Dendritic cell treated with granulocyte-macrophage colony-stimulating factor and Interleukin-4, amounts not matched to agents 40 ng/mL and 50 ng/mL, for 4 days (primary cell): ENCODE data around the gene CLMN.

Experiments
- H3K27ac Mint-ChIP-seq: one replicate; pipeline ENCODE4 v1.8.0; 2022; ENCODE audit warnings: mild to moderate bottlenecking, mixed read lengths
- H3K27me3 Mint-ChIP-seq: one replicate; pipeline ENCODE4 v1.8.0; 2022; ENCODE audit warnings: mild to moderate bottlenecking, mixed read lengths
- H3K36me3 Mint-ChIP-seq: one replicate; pipeline ENCODE4 v1.8.0; 2022; ENCODE audit warnings: low read depth, mixed read lengths
- H3K4me1 Mint-ChIP-seq: one replicate; pipeline ENCODE4 v1.8.0; 2022; ENCODE audit warnings: low read depth, mixed read lengths
- H3K4me3 Mint-ChIP-seq: one replicate; pipeline ENCODE4 v1.8.0; 2022; ENCODE audit warnings: mild to moderate bottlenecking, moderate library complexity, mixed read lengths
- H3K9me3 Mint-ChIP-seq: one replicate; pipeline ENCODE4 v1.8.0; 2022; ENCODE audit warnings: mixed read lengths
- intact Hi-C: fragments of 100-400 bp; cut with micrococcal nuclease; formaldehyde crosslinking; loops from one replicate; pipeline ENCODE4 v1.15.0; 2022

Gene CLMN

GRCh38 chr14:95311752-95312151 lies 8.0 kb downstream of the CLMN start:
- H3K4me3 Mint-ChIP-seq, result peak overlapping the region; percentile 41
- H3K4me1 Mint-ChIP-seq, result peaks cover 90% of the 10 kb centered on the region
- no peaks in the 10 kb centered on the region for H3K36me3 Mint-ChIP-seq
- H3K27ac Mint-ChIP-seq, result peak overlapping the region; percentile 87
- intact Hi-C loops, result loop anchor here (10.0 kb wide), 2 partner anchors 157 to 213 kb away; partner anchors contain the start of gene DICER1
- H3K9me3 Mint-ChIP-seq, result no peaks in the 10 kb centered on the region
- H3K27me3 Mint-ChIP-seq, result no peaks in the 10 kb centered on the region

DNA sequence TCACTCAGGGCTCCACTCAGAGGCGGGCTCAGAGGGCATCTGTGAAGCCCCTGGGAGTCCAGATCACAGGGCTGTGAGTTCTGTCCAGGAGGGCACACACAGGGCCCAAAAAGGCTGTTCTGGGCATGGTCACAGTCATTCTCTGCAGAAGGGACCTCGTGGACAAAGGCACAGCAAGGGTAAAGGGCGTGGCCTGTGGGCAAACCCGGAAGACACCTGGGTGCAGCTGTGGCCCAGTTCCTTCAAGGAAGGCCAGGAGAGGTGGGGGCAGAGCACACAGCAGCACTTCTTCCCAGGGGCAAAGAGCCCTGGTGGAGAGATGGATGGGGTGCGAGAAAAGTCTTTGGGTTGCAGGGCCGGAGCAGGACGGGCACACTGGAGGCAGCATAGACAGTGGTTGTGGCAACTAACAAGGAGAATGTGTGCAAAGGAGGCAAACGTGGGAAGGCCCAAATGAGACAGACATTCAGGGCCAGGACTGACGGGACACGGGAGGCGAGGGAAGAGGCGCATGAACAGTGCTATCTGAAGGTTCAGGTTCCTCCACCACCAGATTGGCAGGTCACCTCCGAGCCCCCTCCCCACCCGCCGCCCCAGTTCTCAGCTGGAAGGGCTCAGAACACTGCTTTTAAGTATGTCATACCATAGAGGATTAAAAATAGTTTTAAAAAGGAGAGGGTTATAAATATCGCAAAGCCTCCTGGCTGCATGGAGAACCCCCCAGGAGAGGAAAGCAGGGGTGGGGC lies 8.9 kb downstream of the CLMN start:
- intact Hi-C loops, result loop anchor here (10.0 kb wide), 2 partner anchors 156 to 214 kb away; partner anchors contain the start of gene DICER1
- H3K4me1 Mint-ChIP-seq, result peaks cover 81% of the 10 kb centered on the region
- H3K9me3 Mint-ChIP-seq, result no peaks in the 10 kb centered on the region
- no peaks in the 10 kb centered on the region for H3K36me3 Mint-ChIP-seq
- peak overlapping the region; percentile 18 for H3K27ac Mint-ChIP-seq
- H3K4me3 Mint-ChIP-seq, result no peak overlapping the region
- H3K27me3 Mint-ChIP-seq, result no peaks in the 10 kb centered on the region

DNA sequence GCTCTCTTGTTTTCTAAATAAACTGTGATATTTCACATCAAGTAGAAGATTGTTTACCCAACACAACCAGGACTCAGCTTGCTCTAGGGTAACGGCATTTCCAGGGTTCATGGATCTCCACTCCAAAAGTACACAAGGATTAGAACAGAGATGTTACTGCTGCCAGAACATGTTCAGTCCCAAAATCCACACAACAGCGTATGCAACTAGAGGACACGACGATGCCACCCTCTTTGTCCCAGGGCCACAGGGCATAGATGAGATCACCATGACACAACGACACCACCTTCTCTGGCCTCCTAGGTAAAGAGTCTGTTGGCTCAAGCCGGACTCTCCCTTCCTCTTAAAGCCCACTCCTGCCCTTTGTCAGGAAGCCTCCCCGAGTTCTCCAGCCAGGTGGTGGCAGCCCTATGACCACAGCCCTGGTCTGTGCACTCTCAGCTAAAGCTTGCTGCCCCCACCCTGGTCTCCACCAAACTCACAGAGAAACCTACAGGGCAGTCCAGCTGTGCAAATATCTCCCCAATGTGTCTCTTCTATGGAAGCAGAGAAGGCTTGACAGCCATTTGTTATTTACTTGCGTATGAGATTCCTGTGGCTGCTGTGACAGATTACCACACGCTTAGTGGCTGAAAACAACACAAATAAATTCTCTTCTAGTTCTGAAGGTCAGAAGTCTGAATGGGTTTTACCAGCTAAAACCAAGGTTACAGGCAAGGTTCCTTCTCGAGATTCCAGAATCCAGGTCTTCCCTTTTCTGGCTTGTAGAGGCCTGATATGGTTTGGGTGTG lies 10.3 kb downstream of the CLMN start:
- Mint-ChIP-seq H3K4me1 (peaks cover 68% of the 10 kb centered on the region), H3K9me3 (no peaks in the 10 kb centered on the region), H3K4me3 (no peak overlapping the region), H3K36me3 (no peaks in the 10 kb centered on the region), H3K27me3 (no peaks in the 10 kb centered on the region), H3K27ac (no peak overlapping the region)
- intact Hi-C loops, result loop anchor here (10.0 kb wide), 2 partner anchors 155 to 215 kb away; partner anchors contain the start of gene DICER1

DNA sequence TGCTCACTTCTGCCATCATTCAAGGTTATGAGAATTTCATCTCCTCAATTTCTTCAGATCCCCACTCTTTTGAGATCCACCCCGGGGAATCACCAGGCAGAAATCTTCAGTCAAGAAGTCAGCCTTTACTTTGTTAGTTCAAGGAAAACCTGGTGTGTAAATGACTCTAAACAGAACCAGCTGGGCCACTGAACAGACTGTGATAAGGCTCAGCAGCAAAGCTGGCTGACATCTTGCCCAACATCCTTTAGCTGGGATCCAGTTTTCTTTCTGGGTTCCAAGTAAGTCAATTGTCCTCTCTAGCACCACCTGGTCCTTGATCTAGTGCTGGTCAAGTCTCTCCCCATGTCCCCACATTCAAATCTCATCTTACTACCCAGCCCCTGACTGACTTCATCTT lies 11.6 kb downstream of the CLMN start:
- no peak overlapping the region for H3K27ac Mint-ChIP-seq
- intact Hi-C loops, result no loop called here
- no peaks in the 10 kb centered on the region for H3K27me3 Mint-ChIP-seq
- H3K4me1 Mint-ChIP-seq, result peaks cover 54% of the 10 kb centered on the region
- no peaks in the 10 kb centered on the region for H3K36me3 Mint-ChIP-seq
- no peaks in the 10 kb centered on the region for H3K9me3 Mint-ChIP-seq
- H3K4me3 Mint-ChIP-seq, result no peak overlapping the region

DNA sequence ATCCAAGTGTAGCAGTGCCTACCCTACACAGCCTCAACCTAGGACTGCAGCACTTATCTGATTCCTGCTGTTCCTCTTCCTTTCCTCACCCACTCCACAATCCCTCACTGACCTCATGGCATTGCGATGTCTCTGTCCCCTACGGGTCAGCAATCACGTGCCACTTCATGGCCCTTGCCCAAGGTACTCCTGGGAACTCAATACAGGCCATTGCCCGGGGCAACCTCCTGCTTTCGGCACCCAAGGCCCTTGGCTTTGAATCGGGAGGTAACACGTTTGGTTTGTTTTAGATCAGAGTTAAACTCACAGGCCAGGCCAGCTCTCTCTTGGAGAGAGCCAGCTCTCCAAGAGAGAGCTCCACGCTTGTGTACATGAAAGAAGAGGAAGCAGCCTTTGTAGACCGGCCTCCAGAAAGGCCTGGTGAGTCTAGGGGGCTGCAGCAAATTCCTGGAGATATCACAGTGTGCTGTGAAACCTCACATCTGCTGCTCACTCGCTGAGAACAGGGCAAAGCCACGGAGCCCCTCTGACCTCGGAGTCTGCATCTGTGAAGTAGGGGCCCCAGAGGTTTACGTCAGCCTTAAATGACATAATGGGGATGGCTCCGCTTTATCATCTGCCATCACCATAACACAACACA lies 12.2 kb downstream of the CLMN start:
- intact Hi-C loops, result no loop called here
- peaks cover 48% of the 10 kb centered on the region for H3K4me1 Mint-ChIP-seq
- H3K4me3 Mint-ChIP-seq, result no peak overlapping the region
- no peaks in the 10 kb centered on the region for H3K27me3 Mint-ChIP-seq
- peak overlapping the region; percentile 0 for H3K27ac Mint-ChIP-seq
- no peaks in the 10 kb centered on the region for H3K9me3 Mint-ChIP-seq
- no peaks in the 10 kb centered on the region for H3K36me3 Mint-ChIP-seq

- intact Hi-C loops, result no loop called here
- H3K36me3 Mint-ChIP-seq, result no peaks in the 10 kb centered on the region
- H3K4me1 Mint-ChIP-seq, result peaks cover 32% of the 10 kb centered on the region
- H3K27me3 Mint-ChIP-seq, result no peaks in the 10 kb centered on the region
- no peak overlapping the region for H3K27ac Mint-ChIP-seq
- H3K9me3 Mint-ChIP-seq, result no peaks in the 10 kb centered on the region
- no peak overlapping the region for H3K4me3 Mint-ChIP-seq
Measured at GRCh38 chr14:95305940-95306339, 13.8 kb downstream of the CLMN start.

- Mint-ChIP-seq H3K4me3 (no peak overlapping the region), H3K9me3 (no peaks in the 10 kb centered on the region), H3K27ac (no peak overlapping the region), H3K4me1 (peaks cover 29% of the 10 kb centered on the region), H3K27me3 (no peaks in the 10 kb centered on the region), H3K36me3 (no peaks in the 10 kb centered on the region)
- intact Hi-C loops, result no loop called here
Measured at GRCh38 chr14:95305145-95305544, 14.6 kb downstream of the CLMN start.

DNA sequence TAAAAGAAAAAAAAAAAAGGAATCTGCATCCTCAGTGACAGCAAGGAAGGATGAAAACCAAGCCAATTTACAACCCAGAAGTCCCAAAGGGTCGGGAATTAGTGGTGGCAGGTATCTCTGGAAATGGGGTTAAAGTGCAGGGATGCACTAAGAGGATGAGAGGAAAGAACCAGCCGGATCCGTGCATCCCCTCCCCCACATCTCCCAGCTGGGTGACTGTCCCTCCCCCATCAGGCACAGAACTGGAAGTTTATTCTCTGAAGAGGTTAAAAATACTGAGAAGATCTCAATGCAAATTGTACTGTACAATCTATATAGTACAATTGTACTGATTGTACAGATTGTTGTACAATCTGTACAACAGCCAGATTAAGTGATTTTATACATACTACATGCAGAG lies 15.4 kb downstream of the CLMN start:
- Mint-ChIP-seq H3K27ac (no peak overlapping the region), H3K27me3 (no peaks in the 10 kb centered on the region), H3K9me3 (no peaks in the 10 kb centered on the region), H3K4me3 (no peak overlapping the region), H3K36me3 (no peaks in the 10 kb centered on the region), H3K4me1 (peaks cover 22% of the 10 kb centered on the region)
- intact Hi-C loops, result no loop called here

DNA sequence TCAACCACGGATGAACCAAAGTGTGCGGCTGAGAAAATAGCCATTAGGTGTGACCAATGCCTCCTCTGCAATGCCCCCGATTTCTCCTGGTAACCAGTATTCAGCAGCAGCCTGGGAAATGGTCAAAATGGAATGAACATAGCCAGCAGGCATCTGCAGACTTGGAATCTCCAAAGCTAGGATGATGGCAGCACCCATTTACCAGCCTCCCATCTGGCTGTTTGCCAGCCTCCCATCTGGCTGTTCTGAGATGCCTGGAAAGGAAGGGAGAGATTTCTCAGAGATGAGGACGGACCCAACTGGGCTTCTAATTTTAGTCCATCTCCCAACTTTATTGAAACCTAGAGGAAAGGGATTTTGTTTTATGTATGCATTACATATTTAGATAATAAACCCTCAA lies 16.2 kb downstream of the CLMN start:
- H3K27me3 Mint-ChIP-seq, result no peaks in the 10 kb centered on the region
- intact Hi-C loops, result no loop called here

GRCh38 chr14:95302667-95303506 lies 16.8 kb downstream of the CLMN start:
- Mint-ChIP-seq H3K36me3 (no peaks in the 10 kb centered on the region), H3K27me3 (no peaks in the 10 kb centered on the region), H3K4me1 (peaks cover 12% of the 10 kb centered on the region), H3K27ac (no peak overlapping the region), H3K4me3 (no peak overlapping the region), H3K9me3 (no peaks in the 10 kb centered on the region)
- intact Hi-C loops, result no loop called here

More for the DNA sequence above, 16.2 kb downstream of the CLMN start:
- Mint-ChIP-seq H3K36me3 (no peaks in the 10 kb centered on the region), H3K9me3 (no peaks in the 10 kb centered on the region), H3K4me1 (peaks cover 18% of the 10 kb centered on the region), H3K4me3 (no peak overlapping the region), H3K27ac (no peak overlapping the region)

DNA sequence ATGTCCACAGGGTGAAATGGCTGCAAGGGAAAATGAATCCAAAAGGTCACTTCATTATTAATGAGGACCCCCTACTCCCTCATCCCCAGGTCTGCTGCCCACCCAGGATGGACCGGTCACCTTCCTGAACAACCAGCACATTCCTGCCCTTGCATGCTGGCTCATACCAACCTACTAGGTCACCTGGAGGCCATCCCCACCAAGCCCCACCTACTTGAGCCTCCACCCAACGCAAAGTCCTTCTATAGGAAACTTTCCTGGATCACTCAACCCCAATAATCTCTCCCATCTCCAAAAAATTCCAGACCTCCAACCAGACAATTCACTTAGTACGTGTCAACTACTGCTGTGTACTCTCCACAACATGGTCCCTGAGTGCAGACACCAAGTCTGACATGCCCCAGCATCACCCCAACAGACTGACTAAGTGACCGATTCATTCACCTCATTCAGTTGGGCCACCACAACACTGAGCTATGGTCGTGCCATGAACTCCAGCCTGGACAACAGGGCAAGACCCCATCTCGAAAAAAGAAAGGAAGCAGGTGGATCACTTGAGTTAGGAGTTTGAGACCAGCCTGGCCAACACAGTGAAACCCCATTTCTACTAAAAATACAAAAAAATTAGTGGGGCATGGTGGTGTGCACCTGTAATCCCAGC lies 18.1 kb downstream of the CLMN start:
- Mint-ChIP-seq H3K4me1 (peaks cover 12% of the 10 kb centered on the region), H3K36me3 (no peaks in the 10 kb centered on the region), H3K27ac (no peak overlapping the region), H3K4me3 (no peak overlapping the region), H3K9me3 (no peaks in the 10 kb centered on the region), H3K27me3 (no peaks in the 10 kb centered on the region)
- intact Hi-C loops, result no loop called here

DNA sequence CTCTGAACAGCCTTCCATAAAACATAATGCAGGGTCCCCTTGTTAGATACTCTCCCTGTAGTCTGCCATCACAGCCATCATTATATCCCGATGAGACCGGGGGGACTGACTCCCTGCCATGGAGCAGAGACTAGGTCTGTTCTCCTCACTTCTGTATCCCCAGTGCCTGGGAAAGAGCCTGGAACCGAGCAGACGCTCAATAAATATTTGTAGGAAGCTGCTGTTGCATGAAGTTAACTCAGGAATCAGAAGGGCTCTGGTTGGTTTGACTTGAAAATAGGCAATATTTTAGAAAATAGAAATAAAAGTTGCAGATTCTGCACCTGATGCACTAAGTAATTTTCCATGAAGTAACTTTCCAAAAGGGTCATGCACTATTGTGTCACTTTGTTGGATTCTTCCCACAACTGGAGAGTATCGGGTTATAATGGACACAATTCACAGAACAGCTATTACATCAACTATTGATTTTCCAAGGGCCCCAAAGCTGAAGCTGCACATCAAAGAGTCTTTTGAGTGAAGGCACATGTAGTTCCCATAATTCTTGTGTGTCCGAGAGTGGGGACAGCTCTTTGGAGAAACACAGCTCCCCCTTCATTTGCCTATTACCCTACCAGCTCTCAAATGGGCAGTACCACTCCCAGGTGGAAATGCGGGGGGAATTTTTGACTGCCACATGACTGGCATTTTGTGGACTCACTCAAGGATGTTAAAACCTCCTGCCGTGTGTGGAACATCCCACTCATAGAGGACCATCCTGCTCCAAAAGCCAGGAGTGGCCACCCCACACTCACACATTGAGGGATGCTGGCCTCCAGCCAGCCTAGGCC lies 18.8 kb downstream of the CLMN start:
- intact Hi-C loops, result no loop called here
- H3K4me1 Mint-ChIP-seq, result peaks cover 16% of the 10 kb centered on the region
- H3K4me3 Mint-ChIP-seq, result no peak overlapping the region
- H3K27me3 Mint-ChIP-seq, result no peaks in the 10 kb centered on the region
- H3K36me3 Mint-ChIP-seq, result no peaks in the 10 kb centered on the region
- H3K27ac Mint-ChIP-seq, result no peak overlapping the region
- H3K9me3 Mint-ChIP-seq, result no peaks in the 10 kb centered on the region
